Peyer's patch (tissue), 4 donors: ENCODE results near the gene KCNK18.

Source experiments
- CTCF ChIP-seq, 6 experiments: fragments of 450-650 bp in 4 of 6; fragments of 200-600 bp in 2 of 6; sonication (generic) in 1 of 6; IDR thresholded peaks; one replicate each; pipeline ENCODE4 v1.5.1; 2017 to 2019; ENCODE audit warnings: antibody characterized with exemption in 6 of 6, mild to moderate bottlenecking in 3 of 6, moderate library complexity in 1 of 6
- POLR2A ChIP-seq, 2 donors: fragments of 450-650 bp; IDR thresholded peaks; one replicate each; pipeline ENCODE4 v1.5.1; 2017; ENCODE audit warnings: antibody characterized with exemption in 2 of 2, mild to moderate bottlenecking in 2 of 2, moderate library complexity in 2 of 2

GRCh38 chr10:117189557-117189956 is 7.7 kb upstream of the KCNK18 start:
- no peak for TF ChIP-seq CTCF (IDR thresholded peaks at IDR 0.05)
- no peak for TF ChIP-seq POLR2A (IDR thresholded peaks at IDR 0.05)
